Pancreas (tissue), 10 donors: ENCODE results near the gene A2M. TPM values are rescaled to one million over a fixed set of nuclear protein-coding genes. Genes with fewer than 3 reads are reported as not detected.

Source experiments
- ATAC-seq, 4 donors: fragments of 200-7000 bp; cut with Tn5 transposase; one replicate each; pipeline versions ENCODE4 v1.8.0 to v1.9.1; 2020; ENCODE audit warnings: mild to moderate bottlenecking in 4 of 4, moderate library complexity in 4 of 4
- DNase-seq, 6 donors: peaks; one replicate each; pipeline ENCODE4 v3.0.0-alpha.2; 2020
- FAIRE-seq: peaks from 2 replicates; lab custom pipeline; 2012; peaks lifted over from hg19 to GRCh38; lab: Jason Lieb, UNC
- H3K27ac ChIP-seq, 4 donors: fragments of 200-600 bp; sonication (generic); 1 replicate in 3 of 4; 2 replicates in 1 of 4; pipeline versions ENCODE4 v1.5.0 to v1.8.0; 2020
- H3K27me3 ChIP-seq, 4 donors: fragments of 200-600 bp; one replicate each; pipeline ENCODE4 v1.8.0; 2021
- H3K36me3 ChIP-seq, 3 donors: fragments of 200-600 bp; sonication (generic) in 1 of 3; one replicate each; pipeline versions ENCODE4 v1.5.0 to v1.8.0; 2020 to 2021
- H3K4me1 ChIP-seq, 3 donors: fragments of 200-600 bp; one replicate each; pipeline ENCODE4 v1.8.0; 2021
- H3K4me3 ChIP-seq, 4 donors: fragments of 200-600 bp; sonication (generic) in 2 of 4; one replicate each; pipeline versions ENCODE4 v1.5.0 to v1.8.0; 2020 to 2021
- H3K9me3 ChIP-seq, 4 donors: fragments of 200-600 bp; one replicate each; pipeline ENCODE4 v1.8.0; 2021
- CTCF ChIP-seq, 4 donors: fragments of 200-600 bp; sonication (generic) in 3 of 4; IDR thresholded peaks; one replicate each; pipeline versions ENCODE4 v1.5.0 to v1.8.0; 2021; ENCODE audit warnings: antibody characterized with exemption in 4 of 4
- WGBS, 2 donors: extraction: QIAGEN DNeasy Blood & Tissue Kit; methylation state at CpG; one replicate each; pipeline ENCODE4 v1.1.7; 2013; 5-methylcytosine and 5-hydroxymethylcytosine counted together
- intact Hi-C, 3 donors: fragments of 100-400 bp; cut with DNase I; formaldehyde crosslinking; loops; one replicate each; pipeline versions ENCODE4 v1.11.1 to v1.14.2; 2022
- polyA plus RNA-seq, 2 donors: library from polyadenylated mRNA; stranded (reverse); fragments of 200-250 nt; gene quantifications; one replicate each; pipeline ENCODE4 v1.2.3, GENCODE V29; 2013
- total RNA-seq, 6 donors: library from RNA; stranded (reverse); fragmentation: NEBNext Ultra II Directional in 4 of 6; extraction: Animal tissue kit (Norgen Biotek cat#: 25700) in 4 of 6; gene quantifications; one replicate each; pipeline versions ENCODE4 v1.2.1 to v1.2.4, GENCODE V29; 2021 to 2023
- donor health status: healthy with polysubstance abuse.
- donor health status: DM: no; HTN: no; CAD: no; lungs with moderate emphysema.
- donor health status: DM: no; HTN: no; CAD: no.
- donor health status: control.
- donor health status: control.
- donor health status: Bipolar disorder and iron deficiency.
- donor health status: DM: yes; HTN: yes; CAD: no.
- donor health status: DM: no; HTN: no; CAD: no.
- donor health status: DM: no; HTN: no; CAD: no.
- donor health status: DM: yes; HTN: yes; CAD: no.

Gene A2M
- total and polyA plus RNA-seq, 8 donors, result 22.8 to 275 (median 62.4) TPM

- intact Hi-C loops, result no loop called here
- WGBS, 2 donors, result 82 to 92% methylated on average over 4 of the region's 4 CpGs
- Histone ChIP-seq H3K27ac (no peak overlapping the region), H3K27me3 (no peaks in the 10 kb centered on the region), H3K4me3 (no peak overlapping the region), H3K36me3 (no peaks in the 10 kb centered on the region), H3K9me3 (no peaks in the 10 kb centered on the region), H3K4me1 (peaks cover 0 to 8% (median 6%) of the 10 kb centered on the region in 3 donors)
- no peak for TF ChIP-seq CTCF (IDR thresholded peaks at IDR 0.05)
- no peak for ATAC-seq
- no peak for FAIRE-seq
- DNase-seq, result no peak
Observed at GRCh38 chr12:9068600-9068999, 47.1 kb downstream of the A2M start.

- FAIRE-seq (no peak), DNase-seq (no peak), ATAC-seq (no peak)
- no peaks in the 10 kb centered on the region for H3K36me3 ChIP-seq
- no peaks in the 10 kb centered on the region for H3K27me3 ChIP-seq
- WGBS, 2 donors, result 63 to 80% methylated on average over 1 of the region's 1 CpG
- no peaks in the 10 kb centered on the region for H3K9me3 ChIP-seq
- peaks cover 0 to 10% (median 9%) of the 10 kb centered on the region in 3 donors for H3K4me1 ChIP-seq
- no peak overlapping the region for H3K4me3 ChIP-seq
- TF ChIP-seq CTCF (IDR thresholded peaks at IDR 0.05), result no peak
- intact Hi-C loops, result no loop called here
- H3K27ac ChIP-seq, result no peak overlapping the region
Observed at GRCh38 chr12:9068086-9068485, 47.6 kb downstream of the A2M start.

- peaks cover 0 to 6% (median 5%) of the 10 kb centered on the region in 3 donors for H3K4me1 ChIP-seq
- no peak overlapping the region for H3K27ac ChIP-seq
- intact Hi-C loops, result no loop called here
- FAIRE-seq (no peak), DNase-seq (no peak), ATAC-seq (no peak)
- no peak for TF ChIP-seq CTCF (IDR thresholded peaks at IDR 0.05)
- WGBS, 2 donors, result 88 to 92% methylated on average over 3 of the region's 3 CpGs
- no peaks in the 10 kb centered on the region for H3K36me3 ChIP-seq
- no peaks in the 10 kb centered on the region for H3K9me3 ChIP-seq
- no peak overlapping the region for H3K4me3 ChIP-seq
- no peaks in the 10 kb centered on the region for H3K27me3 ChIP-seq
Observed at GRCh38 chr12:9066755-9067423, 48.8 kb downstream of the A2M start.

- ATAC-seq (no peak), FAIRE-seq (no peak), DNase-seq (peak in 2 of 6 donors; percentile 26 to 59)
- no peaks in the 10 kb centered on the region for H3K27me3 ChIP-seq
- no peak overlapping the region for H3K4me3 ChIP-seq
- WGBS, 2 donors, result 95 to 97% methylated on average over 9 of the region's 9 CpGs
- no peaks in the 10 kb centered on the region for H3K9me3 ChIP-seq
- no peak overlapping the region for H3K27ac ChIP-seq
- H3K4me1 ChIP-seq, result peaks cover 0 to 6% (median 5%) of the 10 kb centered on the region in 3 donors
- intact Hi-C loops, result no loop called here
- no peaks in the 10 kb centered on the region for H3K36me3 ChIP-seq
- TF ChIP-seq CTCF (IDR thresholded peaks at IDR 0.05), result no peak
Observed at GRCh38 chr12:9066183-9066623, 49.5 kb downstream of the A2M start.

GRCh38 chr12:9065607-9065856 lies 50.2 kb downstream of the A2M start:
- no peak for TF ChIP-seq CTCF (IDR thresholded peaks at IDR 0.05)
- Histone ChIP-seq H3K4me3 (peak overlapping the region; percentile 64 to 89 (median 74)), H3K27ac (peak overlapping the region; percentile 95 to 100 (median 98)), H3K4me1 (peaks cover 0 to 6% (median 5%) of the 10 kb centered on the region in 3 donors), H3K27me3 (no peaks in the 10 kb centered on the region), H3K36me3 (no peaks in the 10 kb centered on the region), H3K9me3 (no peaks in the 10 kb centered on the region)
- ATAC-seq (no peak), FAIRE-seq (no peak), DNase-seq (peak in 1 of 6 donors; percentile 5)
- 74 to 93% methylated on average over 1 of the region's 1 CpG for WGBS, 2 donors
- intact Hi-C loops, result no loop called here
